Astrocyte (in vitro differentiated cells and primary cell): ENCODE measurements around the gene PCDHB11.
"Not testable (repeated sequence)": the region's sequence is repeated elsewhere in the genome, so short reads cannot be mapped to it uniquely, and the experiment has no call there.

ENCODE experiments used
- CTCF ChIP-seq: IDR thresholded peaks from 2 replicates; pipeline ENCODE4 v1.5.1; 2011; ENCODE audit warnings: low read depth, mild to moderate bottlenecking, inconsistent platforms, low read length, moderate library complexity; ENCODE audit not compliant: insufficient read depth
- EZH2 ChIP-seq: IDR thresholded peaks from 2 replicates; pipeline ENCODE4 v1.6.1; 2012; ENCODE audit warnings: mild to moderate bottlenecking, low read length, inconsistent platforms; ENCODE audit not compliant: insufficient read depth

GRCh38 chr5:141151632-141152031 is 47.8 kb upstream of the PCDHB11 start:
- not testable (repeated sequence) for TF ChIP-seq CTCF, EZH2
